Measurements from ENCODE around the gene OTOS.

OTOS gene

DNA sequence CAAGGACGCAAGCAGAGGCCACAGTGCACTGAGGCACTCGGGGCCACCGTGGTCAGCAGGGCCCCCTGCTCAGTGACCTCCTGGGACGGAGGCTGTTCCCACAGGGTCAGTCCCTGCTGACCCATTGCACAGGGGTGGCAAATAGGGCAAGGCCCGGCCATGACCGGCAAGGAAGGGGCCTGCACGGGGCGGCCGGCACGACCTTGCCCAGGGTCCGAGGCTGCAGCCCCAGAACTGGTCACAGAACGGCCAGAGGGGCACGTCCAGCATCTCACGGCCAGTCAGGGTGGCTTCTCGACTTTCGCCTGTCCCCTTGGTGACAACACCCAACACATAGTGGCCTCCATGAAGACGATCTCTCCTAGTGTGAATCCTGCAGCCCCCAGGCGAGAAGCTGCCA lies 27.6 kb upstream of the OTOS start:
- WGBS, 2 experiments = 90 to 92% methylated on average over 18 of the region's 18 CpGs
- H3K9me3 ChIP-seq (ENCODE audit: control insufficient read depth, low read length) = no peaks in the 10 kb centered on the region
- H3K27me3 ChIP-seq (ENCODE audit: control insufficient read depth, insufficient read depth, low read length, poor library complexity, severe bottlenecking) = no peaks in the 10 kb centered on the region

DNA sequence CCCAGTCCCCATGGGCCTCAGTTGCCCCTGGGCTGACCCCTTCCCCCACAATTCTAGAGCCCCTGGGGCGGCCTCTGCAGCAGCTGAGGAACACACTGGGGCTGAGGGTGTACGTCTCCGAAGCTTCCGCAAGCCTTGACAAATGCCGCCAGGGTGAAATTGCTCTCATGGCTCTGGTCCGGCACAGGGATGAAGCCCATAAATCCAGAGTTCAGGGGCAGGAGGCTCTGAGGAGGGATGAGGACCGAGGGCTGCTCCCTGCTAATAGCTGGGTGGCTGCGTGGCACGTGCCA lies 27.1 kb upstream of the OTOS start:
- WGBS, 2 experiments = 89 to 93% methylated on average over 9 of the region's 9 CpGs
- no peaks in the 10 kb centered on the region for H3K36me3 ChIP-seq (ENCODE audit: control insufficient read depth, insufficient read depth, low read length)
- H3K27me3 ChIP-seq (ENCODE audit: control insufficient read depth, insufficient read depth, low read length, poor library complexity, severe bottlenecking) = no peaks in the 10 kb centered on the region
- H3K4me1 ChIP-seq (ENCODE audit: control insufficient read depth, insufficient read depth, low read length) = peaks cover 18% of the 10 kb centered on the region
- H3K27ac ChIP-seq (ENCODE audit: insufficient read depth, low read depth, low read length, poor library complexity, severe bottlenecking) = no peak overlapping the region
- no peak overlapping the region for H3K4me3 ChIP-seq (ENCODE audit: insufficient read depth, low read depth, low read length)
- H3K9me3 ChIP-seq (ENCODE audit: control insufficient read depth, low read length) = no peaks in the 10 kb centered on the region

More for the DNA sequence above, 27.6 kb upstream of the OTOS start:
- peaks cover 18% of the 10 kb centered on the region for H3K4me1 ChIP-seq (ENCODE audit: control insufficient read depth, insufficient read depth, low read length)
- no peaks in the 10 kb centered on the region for H3K36me3 ChIP-seq (ENCODE audit: control insufficient read depth, insufficient read depth, low read length)
- H3K4me3 ChIP-seq (ENCODE audit: insufficient read depth, low read depth, low read length) = no peak overlapping the region
- no peak overlapping the region for H3K27ac ChIP-seq (ENCODE audit: insufficient read depth, low read depth, low read length, poor library complexity, severe bottlenecking)

DNA sequence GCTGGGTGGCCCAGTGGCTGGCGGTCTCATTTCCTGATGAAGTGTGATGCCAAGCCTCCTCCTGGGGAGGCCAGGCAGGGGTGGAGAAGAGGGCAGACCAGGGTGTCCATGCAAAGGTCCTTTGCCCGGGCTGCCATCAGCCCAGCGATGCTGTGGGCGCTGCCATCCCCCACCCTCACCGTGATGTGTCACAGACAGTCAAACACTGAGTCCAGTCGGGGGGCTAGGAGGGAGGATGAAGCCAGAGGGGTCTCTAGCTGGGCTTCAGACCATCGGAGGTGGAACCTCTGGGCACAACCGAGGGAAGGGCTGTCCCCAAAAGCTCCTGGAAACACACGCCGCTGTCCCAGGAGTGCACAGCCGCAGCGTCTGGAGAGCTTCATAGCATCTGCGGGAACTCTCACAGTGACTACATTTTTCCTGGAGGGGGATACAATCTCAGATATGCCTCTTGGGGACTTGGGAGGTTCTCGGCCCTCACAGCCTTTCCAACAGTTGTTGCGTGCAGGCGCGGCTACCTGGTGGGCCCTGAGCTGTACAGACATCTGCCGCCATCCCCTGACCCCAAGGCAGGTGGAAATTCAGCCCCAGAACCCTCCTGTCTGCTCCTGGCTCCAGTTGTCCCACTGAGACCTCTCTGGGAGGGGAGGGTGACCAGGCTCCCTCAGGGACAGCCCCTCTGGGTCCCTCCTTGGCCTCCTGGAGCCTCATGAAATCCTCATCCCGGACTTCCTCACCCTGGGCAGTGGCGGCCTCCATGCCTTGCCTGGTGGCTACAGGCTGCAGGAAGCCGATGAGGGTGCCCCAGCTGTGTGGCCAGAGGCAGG lies 26.5 kb upstream of the OTOS start:
- H3K36me3 ChIP-seq (ENCODE audit: control insufficient read depth, insufficient read depth, low read length) = no peaks in the 10 kb centered on the region
- 93 to 94% methylated on average over 21 of the region's 21 CpGs for WGBS, 2 experiments
- peaks cover 18% of the 10 kb centered on the region for H3K4me1 ChIP-seq (ENCODE audit: control insufficient read depth, insufficient read depth, low read length)
- H3K27me3 ChIP-seq (ENCODE audit: control insufficient read depth, insufficient read depth, low read length, poor library complexity, severe bottlenecking) = no peaks in the 10 kb centered on the region
- no peak overlapping the region for H3K4me3 ChIP-seq (ENCODE audit: insufficient read depth, low read depth, low read length)
- H3K27ac ChIP-seq (ENCODE audit: insufficient read depth, low read depth, low read length, poor library complexity, severe bottlenecking) = no peak overlapping the region
- no peaks in the 10 kb centered on the region for H3K9me3 ChIP-seq (ENCODE audit: control insufficient read depth, low read length)

DNA sequence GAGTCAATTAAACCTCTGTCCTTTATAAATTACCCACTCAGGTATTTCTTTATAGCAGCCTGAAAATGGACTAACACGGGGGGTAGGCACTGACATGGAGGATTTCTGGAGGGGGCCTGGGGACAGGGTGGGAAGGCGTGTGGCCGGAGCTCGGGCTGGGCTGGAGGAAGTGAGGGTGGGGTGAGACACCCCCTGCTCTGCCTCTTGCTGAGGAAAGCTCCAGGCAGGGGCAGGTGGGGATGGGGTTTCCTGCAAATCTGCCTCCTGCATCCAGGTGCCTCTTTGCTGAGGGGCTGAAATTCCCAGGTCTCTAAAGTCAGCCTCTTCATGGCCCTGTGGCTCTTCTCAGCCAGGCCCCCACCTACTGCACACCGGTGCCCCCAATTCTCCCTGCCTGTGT lies 25.7 kb upstream of the OTOS start:
- H3K4me3 ChIP-seq (ENCODE audit: insufficient read depth, low read depth, low read length) = no peak overlapping the region
- no peak overlapping the region for H3K27ac ChIP-seq (ENCODE audit: insufficient read depth, low read depth, low read length, poor library complexity, severe bottlenecking)
- H3K36me3 ChIP-seq (ENCODE audit: control insufficient read depth, insufficient read depth, low read length) = no peaks in the 10 kb centered on the region
- H3K4me1 ChIP-seq (ENCODE audit: control insufficient read depth, insufficient read depth, low read length) = peaks cover 12% of the 10 kb centered on the region
- WGBS, 2 experiments = 94 to 96% methylated on average over 5 of the region's 5 CpGs
- H3K9me3 ChIP-seq (ENCODE audit: control insufficient read depth, low read length) = no peaks in the 10 kb centered on the region
- H3K27me3 ChIP-seq (ENCODE audit: control insufficient read depth, insufficient read depth, low read length, poor library complexity, severe bottlenecking) = no peaks in the 10 kb centered on the region

DNA sequence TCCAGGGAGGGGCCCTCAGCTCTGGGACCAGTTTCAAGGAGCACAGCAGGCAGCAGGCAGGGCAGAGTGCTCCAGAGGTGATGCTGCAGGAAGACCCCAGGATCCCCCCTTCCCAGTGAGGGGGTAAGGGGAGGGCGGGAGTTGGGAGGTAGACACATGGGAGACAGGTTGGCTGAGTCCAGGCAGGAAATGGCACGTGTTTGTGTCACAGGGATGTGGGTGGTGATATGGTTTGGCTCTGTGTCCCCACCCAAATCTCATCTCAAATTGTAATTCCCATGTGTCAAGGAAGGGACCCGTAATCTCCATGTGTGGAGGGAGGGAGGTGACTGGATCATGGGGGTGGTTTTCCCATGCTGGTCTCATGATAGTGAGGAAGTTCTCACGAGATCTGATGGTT lies 25.2 kb upstream of the OTOS start:
- Histone ChIP-seq H3K9me3 (ENCODE audit: control insufficient read depth, low read length) (no peaks in the 10 kb centered on the region), H3K36me3 (ENCODE audit: control insufficient read depth, insufficient read depth, low read length) (no peaks in the 10 kb centered on the region), H3K4me1 (ENCODE audit: control insufficient read depth, insufficient read depth, low read length) (peaks cover 7% of the 10 kb centered on the region), H3K27ac (ENCODE audit: insufficient read depth, low read depth, low read length, poor library complexity, severe bottlenecking) (no peak overlapping the region), H3K4me3 (ENCODE audit: insufficient read depth, low read depth, low read length) (no peak overlapping the region), H3K27me3 (ENCODE audit: control insufficient read depth, insufficient read depth, low read length, poor library complexity, severe bottlenecking) (no peaks in the 10 kb centered on the region)
- 88 to 91% methylated on average over 4 of the region's 4 CpGs for WGBS, 2 experiments

DNA sequence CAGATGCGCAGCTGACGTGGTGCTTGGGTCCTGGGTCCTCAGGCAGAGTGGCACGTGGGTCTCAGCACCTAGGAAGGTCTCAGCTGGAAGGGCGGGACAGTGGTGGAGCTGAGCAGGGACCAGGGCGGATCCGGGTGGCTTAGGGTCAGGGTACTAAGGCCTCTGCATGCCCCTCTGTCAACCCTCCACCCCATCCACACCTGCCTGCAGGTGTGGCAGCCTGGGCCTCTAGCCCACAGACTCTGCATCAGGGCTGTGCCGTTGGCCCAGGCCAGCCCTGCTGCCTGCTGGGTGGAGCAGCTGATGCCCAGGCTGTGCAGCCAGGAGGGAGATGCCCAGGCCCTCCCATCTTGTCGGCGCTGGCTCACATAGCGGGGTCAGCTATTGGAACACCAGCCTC lies 24.6 kb upstream of the OTOS start:
- Histone ChIP-seq H3K4me3 (ENCODE audit: insufficient read depth, low read depth, low read length) (no peak overlapping the region), H3K36me3 (ENCODE audit: control insufficient read depth, insufficient read depth, low read length) (no peaks in the 10 kb centered on the region), H3K27ac (ENCODE audit: insufficient read depth, low read depth, low read length, poor library complexity, severe bottlenecking) (no peak overlapping the region), H3K9me3 (ENCODE audit: control insufficient read depth, low read length) (no peaks in the 10 kb centered on the region), H3K27me3 (ENCODE audit: control insufficient read depth, insufficient read depth, low read length, poor library complexity, severe bottlenecking) (no peaks in the 10 kb centered on the region), H3K4me1 (ENCODE audit: control insufficient read depth, insufficient read depth, low read length) (peaks cover under 1% of the 10 kb centered on the region)
- WGBS, 2 experiments = 92% methylated on average over 10 of the region's 10 CpGs

DNA sequence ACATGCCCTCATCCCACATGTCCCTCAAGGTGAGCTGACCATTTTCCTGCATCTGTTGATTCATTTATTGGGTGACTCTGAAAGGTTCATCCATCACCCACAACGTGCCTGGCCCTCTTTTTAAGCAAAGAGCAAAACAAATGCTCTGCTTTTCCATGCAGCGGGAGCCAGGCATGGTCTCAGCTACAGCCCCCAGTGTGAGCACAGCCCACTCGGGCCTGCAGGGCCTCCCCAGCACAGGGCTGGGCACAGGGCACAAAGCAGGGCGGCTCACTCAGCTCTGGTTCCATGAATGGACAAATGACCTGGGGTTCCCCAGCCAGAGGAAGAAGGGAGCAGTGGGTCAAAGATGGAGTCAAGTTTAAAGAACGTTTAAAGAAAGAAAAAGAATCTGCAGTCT lies 24.1 kb upstream of the OTOS start:
- 91 to 93% methylated on average over 5 of the region's 5 CpGs for WGBS, 2 experiments
- H3K4me1 ChIP-seq (ENCODE audit: control insufficient read depth, insufficient read depth, low read length) = no peaks in the 10 kb centered on the region
- H3K4me3 ChIP-seq (ENCODE audit: insufficient read depth, low read depth, low read length) = no peak overlapping the region
- no peak overlapping the region for H3K27ac ChIP-seq (ENCODE audit: insufficient read depth, low read depth, low read length, poor library complexity, severe bottlenecking)
- H3K27me3 ChIP-seq (ENCODE audit: control insufficient read depth, insufficient read depth, low read length, poor library complexity, severe bottlenecking) = no peaks in the 10 kb centered on the region
- no peaks in the 10 kb centered on the region for H3K36me3 ChIP-seq (ENCODE audit: control insufficient read depth, insufficient read depth, low read length)
- H3K9me3 ChIP-seq (ENCODE audit: control insufficient read depth, low read length) = no peaks in the 10 kb centered on the region

DNA sequence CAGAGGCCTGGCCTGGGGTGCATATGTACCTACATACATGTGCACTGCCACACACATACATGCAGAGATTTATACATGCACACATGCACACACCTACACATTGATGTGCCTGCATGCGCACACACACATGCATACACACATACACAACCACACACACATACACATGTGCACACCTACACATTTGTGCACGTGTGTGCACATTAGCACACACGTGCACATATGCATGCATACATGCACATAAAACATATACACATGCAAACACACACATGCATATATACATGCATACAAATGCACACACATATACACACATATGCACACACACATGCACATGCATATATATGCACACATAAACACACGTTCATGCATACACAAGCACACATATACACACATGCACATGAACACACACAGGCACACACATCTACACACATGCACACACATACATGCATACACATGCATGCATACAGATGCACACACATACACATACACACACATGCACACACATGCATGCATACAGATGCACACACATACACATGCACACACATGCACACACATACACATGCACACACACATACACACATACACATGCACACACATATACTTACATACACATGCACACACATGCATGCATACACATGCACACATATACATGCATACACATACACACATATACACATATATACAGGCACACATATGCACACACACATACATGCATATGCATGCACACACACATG lies 23.6 kb upstream of the OTOS start:
- H3K4me3 ChIP-seq (ENCODE audit: insufficient read depth, low read depth, low read length) = no peak overlapping the region
- H3K27me3 ChIP-seq (ENCODE audit: control insufficient read depth, insufficient read depth, low read length, poor library complexity, severe bottlenecking) = no peaks in the 10 kb centered on the region
- H3K4me1 ChIP-seq (ENCODE audit: control insufficient read depth, insufficient read depth, low read length) = no peaks in the 10 kb centered on the region
- no peaks in the 10 kb centered on the region for H3K36me3 ChIP-seq (ENCODE audit: control insufficient read depth, insufficient read depth, low read length)
- H3K9me3 ChIP-seq (ENCODE audit: control insufficient read depth, low read length) = no peaks in the 10 kb centered on the region
- 89 to 91% methylated on average over 4 of the region's 4 CpGs for WGBS, 2 experiments
- H3K27ac ChIP-seq (ENCODE audit: insufficient read depth, low read depth, low read length, poor library complexity, severe bottlenecking) = no peak overlapping the region

DNA sequence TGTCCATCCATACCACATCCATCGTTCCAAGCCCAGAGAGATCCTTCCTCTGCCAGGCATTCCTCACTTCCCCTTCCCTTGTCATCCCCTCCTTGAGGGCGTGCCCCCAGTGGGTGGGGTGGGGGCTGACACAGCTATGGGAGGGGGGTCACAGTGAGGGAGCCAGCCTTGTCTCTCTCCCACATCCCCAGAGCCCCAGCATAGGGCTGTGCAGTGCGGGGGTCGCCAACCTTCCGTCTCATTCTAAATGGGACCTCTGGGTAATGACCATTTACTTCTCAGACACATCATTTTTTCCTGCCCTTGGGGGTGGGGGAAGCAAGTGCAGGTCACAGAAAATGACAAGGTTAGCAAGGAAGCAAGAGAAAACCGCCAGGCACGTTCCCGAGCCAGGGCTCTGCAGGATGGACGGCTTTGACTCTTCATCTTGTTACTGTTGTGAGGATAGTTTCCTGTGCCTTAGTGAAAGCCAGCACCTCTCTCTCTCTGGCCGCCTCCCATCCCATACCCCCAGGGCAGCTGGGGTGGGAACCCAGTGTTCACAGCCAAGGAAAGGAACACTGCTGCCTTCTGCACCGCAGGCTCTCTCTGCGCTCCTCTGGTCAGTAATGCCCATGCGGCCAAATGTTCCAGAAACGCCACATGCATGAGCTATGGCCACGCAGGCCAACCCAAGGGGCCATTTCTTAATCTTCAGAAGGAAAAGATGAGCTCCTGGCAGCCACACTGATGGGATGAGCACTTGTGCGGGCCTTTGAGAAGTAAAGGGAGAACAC lies 22.7 kb upstream of the OTOS start:
- Histone ChIP-seq H3K4me1 (ENCODE audit: control insufficient read depth, insufficient read depth, low read length) (no peaks in the 10 kb centered on the region), H3K9me3 (ENCODE audit: control insufficient read depth, low read length) (no peaks in the 10 kb centered on the region), H3K4me3 (ENCODE audit: insufficient read depth, low read depth, low read length) (no peak overlapping the region), H3K36me3 (ENCODE audit: control insufficient read depth, insufficient read depth, low read length) (no peaks in the 10 kb centered on the region), H3K27ac (ENCODE audit: insufficient read depth, low read depth, low read length, poor library complexity, severe bottlenecking) (no peak overlapping the region), H3K27me3 (ENCODE audit: control insufficient read depth, insufficient read depth, low read length, poor library complexity, severe bottlenecking) (no peaks in the 10 kb centered on the region)
- 90% methylated on average over 16 of the region's 16 CpGs for WGBS, 2 experiments

DNA sequence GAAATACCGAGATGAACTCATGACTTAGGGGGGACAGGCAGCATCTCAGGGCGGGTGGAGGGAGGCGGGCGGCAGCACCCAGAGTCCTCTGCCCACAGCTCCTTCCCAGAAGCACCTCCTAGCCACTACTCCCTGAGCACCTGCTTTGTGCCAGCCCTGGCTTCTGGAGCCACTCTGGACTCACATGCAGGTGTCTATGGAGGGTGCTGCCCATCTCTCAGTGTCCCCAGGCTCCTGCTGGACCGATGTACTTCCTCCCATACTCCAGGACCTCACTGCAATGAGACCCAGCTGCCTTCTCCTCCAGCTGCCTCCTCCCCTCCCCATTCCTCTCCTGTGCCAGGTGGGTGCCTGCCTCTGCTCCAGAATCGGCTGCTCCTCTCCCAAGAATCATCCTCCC lies 22.1 kb upstream of the OTOS start:
- WGBS, 2 experiments = 91 to 93% methylated on average over 6 of the region's 6 CpGs
- Histone ChIP-seq H3K27ac (ENCODE audit: insufficient read depth, low read depth, low read length, poor library complexity, severe bottlenecking) (no peak overlapping the region), H3K27me3 (ENCODE audit: control insufficient read depth, insufficient read depth, low read length, poor library complexity, severe bottlenecking) (no peaks in the 10 kb centered on the region), H3K9me3 (ENCODE audit: control insufficient read depth, low read length) (no peaks in the 10 kb centered on the region), H3K36me3 (ENCODE audit: control insufficient read depth, insufficient read depth, low read length) (no peaks in the 10 kb centered on the region), H3K4me1 (ENCODE audit: control insufficient read depth, insufficient read depth, low read length) (no peaks in the 10 kb centered on the region), H3K4me3 (ENCODE audit: insufficient read depth, low read depth, low read length) (no peak overlapping the region)

Measured in ectodermal cell (in vitro differentiated cells).